HepG2 (cell line): Measurements from ENCODE around the gene DSG2. TPM values are rescaled to one million over a fixed set of nuclear protein-coding genes. Genes with fewer than 3 reads are reported as not detected.

Experiments
- BRCA1 ChIP-seq: sonication (generic); formaldehyde crosslinking; IDR thresholded peaks from 2 replicates; pipeline ENCODE4 v1.4.0; 2020; ENCODE audit warnings: missing genetic modification reagents
- DR1 ChIP-seq: sonication (generic); formaldehyde crosslinking; IDR thresholded peaks from 2 replicates; pipeline ENCODE4 v1.8.0; 2021; ENCODE audit warnings: mild to moderate bottlenecking, missing genetic modification reagents, inconsistent platforms
- HNF4A ChIP-seq: sonication (generic); formaldehyde crosslinking; IDR thresholded peaks from 2 replicates; pipeline ENCODE4 v1.4.0; 2020; ENCODE audit warnings: missing genetic modification reagents
- HNRNPL ChIP-seq: fragments of 200-400 bp; formaldehyde crosslinking; IDR thresholded peaks from 2 replicates; pipeline ENCODE4 v1.6.1; 2017; ENCODE audit warnings: mild to moderate bottlenecking, low read depth, low read length
- JUND ChIP-seq: sonication (generic); formaldehyde crosslinking; IDR thresholded peaks from 2 replicates; pipeline ENCODE4 v1.8.0; 2022; ENCODE audit warnings: mild to moderate bottlenecking, missing genetic modification reagents
- KDM6A ChIP-seq: IDR thresholded peaks from 2 replicates; pipeline ENCODE4 v1.6.1; 2016; ENCODE audit warnings: low read depth
- KLF6 ChIP-seq: IDR thresholded peaks from 2 replicates; pipeline ENCODE4 v1.8.0; 2016; ENCODE audit warnings: missing biosample characterization, missing genetic modification reagents
- SIN3B ChIP-seq: fragments of 150-350 bp; IDR thresholded peaks from 2 replicates; pipeline ENCODE4 v1.6.1; 2014; ENCODE audit warnings: low read length
- SMAD3 ChIP-seq: sonication (generic); formaldehyde crosslinking; IDR thresholded peaks from 2 replicates; pipeline ENCODE4 v1.4.0; 2020; ENCODE audit warnings: missing genetic modification reagents
- SMC3 ChIP-seq: IDR thresholded peaks from 2 replicates; pipeline ENCODE4 v1.6.1; 2011; ENCODE audit warnings: low read length, improper control_type of control experiment
- SNAPC2 ChIP-seq: sonication (generic); formaldehyde crosslinking; IDR thresholded peaks from 2 replicates; pipeline ENCODE4 v1.8.1; 2022; ENCODE audit warnings: mild to moderate bottlenecking, missing genetic modification reagents
- ZKSCAN5 ChIP-seq: sonication (generic); formaldehyde crosslinking; IDR thresholded peaks from 2 replicates; pipeline ENCODE4 v1.5.1; 2020; ENCODE audit warnings: mild to moderate bottlenecking, missing genetic modification reagents
- ZKSCAN8 ChIP-seq: IDR thresholded peaks from 2 replicates; pipeline ENCODE4 v1.6.1; 2016; ENCODE audit warnings: borderline replicate concordance, missing genetic modification reagents, missing compliant biosample characterization
- ZNF331 ChIP-seq: sonication (generic); formaldehyde crosslinking; IDR thresholded peaks from 2 replicates; pipeline ENCODE4 v1.4.0; 2020; ENCODE audit warnings: missing genetic modification reagents
- ZNF44 ChIP-seq: sonication (generic); formaldehyde crosslinking; IDR thresholded peaks from 2 replicates; pipeline ENCODE4 v1.5.1; 2020; ENCODE audit warnings: mild to moderate bottlenecking, missing genetic modification reagents
- ZNF496 ChIP-seq: sonication (generic); formaldehyde crosslinking; IDR thresholded peaks from 2 replicates; pipeline ENCODE4 v1.8.1; 2023; ENCODE audit warnings: mild to moderate bottlenecking, moderate library complexity, missing genetic modification reagents; ENCODE audit not compliant: insufficient replicate concordance
- ZNF557 ChIP-seq: sonication (generic); formaldehyde crosslinking; IDR thresholded peaks from 2 replicates; pipeline ENCODE4 v1.4.0; 2020; ENCODE audit warnings: missing genetic modification reagents
- ZNF615 ChIP-seq: sonication (generic); formaldehyde crosslinking; IDR thresholded peaks from 2 replicates; pipeline ENCODE4 v1.5.0; 2020; ENCODE audit warnings: mild to moderate bottlenecking, missing genetic modification reagents, borderline replicate concordance
- ZNF747 ChIP-seq: sonication (generic); formaldehyde crosslinking; IDR thresholded peaks from 2 replicates; pipeline ENCODE4 v1.8.1; 2023; ENCODE audit warnings: missing genetic modification reagents, mild to moderate bottlenecking, borderline replicate concordance
- ZNF766 ChIP-seq: sonication (generic); formaldehyde crosslinking; IDR thresholded peaks from 2 replicates; pipeline ENCODE4 v1.5.0; 2020; ENCODE audit warnings: missing genetic modification reagents, borderline replicate concordance
- ZNF879 ChIP-seq: sonication (generic); formaldehyde crosslinking; IDR thresholded peaks from 2 replicates; pipeline ENCODE4 v1.8.1; 2023; ENCODE audit warnings: missing genetic modification reagents
- polyA plus RNA-seq, 8 experiments: library from polyadenylated mRNA; depleted of rRNA in 3 of 8; stranded (reverse) in 7 of 8; unstranded in 1 of 8; fragments of >200 nt; fragmentation: Illumina TruSeq in 4 of 8; extraction: Trizol in 4 of 8; gene quantifications; 2 replicates each; pipeline versions ENCODE4 v1.2.1 to v1.2.3, GENCODE V29; 2011 to 2016; ENCODE audit warnings: low read depth in 4 of 8, missing spikeins in 1 of 8, mixed read lengths in 1 of 8; ENCODE audit not compliant: insufficient read depth in 1 of 8
- total RNA-seq, 5 experiments: library from RNA; depleted of rRNA; stranded (reverse); fragments of >200 nt; fragmentation: Illumina TruSeq; extraction: Trizol; gene quantifications; 2 replicates each; pipeline ENCODE4 v1.2.3, GENCODE V29; 2016; ENCODE audit warnings: low read depth in 1 of 5
- TF ChIP-seq, protein P1 (sequence below): sonication (generic); formaldehyde crosslinking; IDR thresholded peaks from 2 replicates; pipeline ENCODE4 v1.5.0; 2020; ENCODE audit warnings: mild to moderate bottlenecking, missing genetic modification reagents
- TF ChIP-seq, protein P2 (sequence below): sonication (generic); formaldehyde crosslinking; IDR thresholded peaks from 2 replicates; pipeline ENCODE4 v1.4.0; 2020; ENCODE audit warnings: missing genetic modification reagents, borderline replicate concordance
- TF ChIP-seq, protein P3 (sequence below): sonication (generic); formaldehyde crosslinking; IDR thresholded peaks from 2 replicates; pipeline ENCODE4 v1.4.0; 2020; ENCODE audit warnings: missing genetic modification reagents, borderline replicate concordance

Gene DSG2
- total and polyA plus RNA-seq, 2 of the 13 experiments (the other 11 are each of a cell fraction or from before 2014, with no cell fraction given), result 23.3 to 66.7 TPM

DNA sequence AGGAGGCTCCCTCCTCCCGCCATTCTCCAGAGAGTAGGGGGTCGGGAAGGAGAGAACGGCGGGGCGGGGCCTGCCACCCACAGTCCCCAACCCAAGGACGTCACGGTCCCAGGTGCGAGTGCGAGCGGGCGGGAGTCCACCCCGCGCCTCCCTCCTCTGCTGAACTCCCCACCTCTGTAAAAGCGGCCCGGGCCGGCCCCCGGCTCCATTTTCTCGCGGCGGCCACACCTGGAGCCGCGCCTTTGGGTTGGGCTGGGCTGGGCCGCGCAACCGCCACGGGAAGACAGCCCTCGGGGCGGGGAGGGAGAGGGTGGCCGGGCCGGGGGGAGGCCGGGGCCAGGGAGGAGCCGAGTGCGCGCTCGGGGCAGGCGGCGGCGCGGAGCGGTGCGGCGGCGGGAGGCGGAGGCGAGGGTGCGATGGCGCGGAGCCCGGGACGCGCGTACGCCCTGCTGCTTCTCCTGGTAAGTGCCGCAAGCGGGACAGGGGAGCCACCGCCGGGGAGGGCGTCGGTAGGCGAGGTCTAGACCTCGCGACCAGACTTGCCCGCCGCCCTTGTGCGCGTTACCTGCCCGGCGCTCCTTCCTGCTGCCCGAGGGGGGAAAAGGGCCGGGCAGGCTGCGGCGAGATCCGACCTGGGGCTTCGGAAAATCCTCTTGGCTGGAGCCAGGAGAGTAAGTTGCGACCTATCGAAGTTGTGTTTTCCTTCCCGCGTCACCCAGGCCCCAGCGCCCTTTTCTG is at the start of gene DSG2 (continued):
- TF ChIP-seq, protein P1, sequence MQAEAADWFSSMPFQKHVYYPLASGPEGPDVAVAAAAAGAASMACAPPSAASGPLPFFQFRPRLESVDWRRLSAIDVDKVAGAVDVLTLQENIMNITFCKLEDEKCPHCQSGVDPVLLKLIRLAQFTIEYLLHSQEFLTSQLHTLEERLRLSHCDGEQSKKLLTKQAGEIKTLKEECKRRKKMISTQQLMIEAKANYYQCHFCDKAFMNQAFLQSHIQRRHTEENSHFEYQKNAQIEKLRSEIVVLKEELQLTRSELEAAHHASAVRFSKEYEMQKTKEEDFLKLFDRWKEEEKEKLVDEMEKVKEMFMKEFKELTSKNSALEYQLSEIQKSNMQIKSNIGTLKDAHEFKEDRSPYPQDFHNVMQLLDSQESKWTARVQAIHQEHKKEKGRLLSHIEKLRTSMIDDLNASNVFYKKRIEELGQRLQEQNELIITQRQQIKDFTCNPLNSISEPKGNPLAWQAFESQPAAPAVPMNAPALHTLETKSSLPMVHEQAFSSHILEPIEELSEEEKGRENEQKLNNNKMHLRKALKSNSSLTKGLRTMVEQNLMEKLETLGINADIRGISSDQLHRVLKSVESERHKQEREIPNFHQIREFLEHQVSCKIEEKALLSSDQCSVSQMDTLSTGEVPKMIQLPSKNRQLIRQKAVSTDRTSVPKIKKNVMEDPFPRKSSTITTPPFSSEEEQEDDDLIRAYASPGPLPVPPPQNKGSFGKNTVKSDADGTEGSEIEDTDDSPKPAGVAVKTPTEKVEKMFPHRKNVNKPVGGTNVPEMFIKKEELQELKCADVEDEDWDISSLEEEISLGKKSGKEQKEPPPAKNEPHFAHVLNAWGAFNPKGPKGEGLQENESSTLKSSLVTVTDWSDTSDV (CRISPR knock-in tag), result no peak
- TF ChIP-seq KDM6A (no peak), ZNF747 (0 out of 2 replicates have a peak, but pooled peaks have one; percentile 40), HNRNPL (no peak), ZNF557 (CRISPR knock-in tag) (no peak), HNF4A (CRISPR knock-in tag) (no peak), ZNF615 (CRISPR knock-in tag) (no peak), ZNF44 (CRISPR knock-in tag) (no peak; the same call in 1 of the 2 replicates), ZNF766 (CRISPR knock-in tag) (no peak), SMAD3 (CRISPR knock-in tag) (no peak), ZKSCAN8 (CRISPR knock-in tag) (no peak), ZNF496 (CRISPR knock-in tag) (no peak), ZKSCAN5 (CRISPR knock-in tag) (no peak), KLF6 (CRISPR knock-in tag) (no peak; the same call in 1 of the 2 replicates), ZNF331 (CRISPR knock-in tag) (peak; percentile 34; the same call in 1 of the 2 replicates), BRCA1 (CRISPR knock-in tag) (no peak), ZNF879 (CRISPR knock-in tag) (no peak), JUND (CRISPR knock-in tag) (no peak), SIN3B (no peak), DR1 (CRISPR knock-in tag) (0 out of 2 replicates have a peak, but pooled peaks have one; percentile 14), SMC3 (no peak), SNAPC2 (CRISPR knock-in tag) (no peak)
- TF ChIP-seq, protein P2, sequence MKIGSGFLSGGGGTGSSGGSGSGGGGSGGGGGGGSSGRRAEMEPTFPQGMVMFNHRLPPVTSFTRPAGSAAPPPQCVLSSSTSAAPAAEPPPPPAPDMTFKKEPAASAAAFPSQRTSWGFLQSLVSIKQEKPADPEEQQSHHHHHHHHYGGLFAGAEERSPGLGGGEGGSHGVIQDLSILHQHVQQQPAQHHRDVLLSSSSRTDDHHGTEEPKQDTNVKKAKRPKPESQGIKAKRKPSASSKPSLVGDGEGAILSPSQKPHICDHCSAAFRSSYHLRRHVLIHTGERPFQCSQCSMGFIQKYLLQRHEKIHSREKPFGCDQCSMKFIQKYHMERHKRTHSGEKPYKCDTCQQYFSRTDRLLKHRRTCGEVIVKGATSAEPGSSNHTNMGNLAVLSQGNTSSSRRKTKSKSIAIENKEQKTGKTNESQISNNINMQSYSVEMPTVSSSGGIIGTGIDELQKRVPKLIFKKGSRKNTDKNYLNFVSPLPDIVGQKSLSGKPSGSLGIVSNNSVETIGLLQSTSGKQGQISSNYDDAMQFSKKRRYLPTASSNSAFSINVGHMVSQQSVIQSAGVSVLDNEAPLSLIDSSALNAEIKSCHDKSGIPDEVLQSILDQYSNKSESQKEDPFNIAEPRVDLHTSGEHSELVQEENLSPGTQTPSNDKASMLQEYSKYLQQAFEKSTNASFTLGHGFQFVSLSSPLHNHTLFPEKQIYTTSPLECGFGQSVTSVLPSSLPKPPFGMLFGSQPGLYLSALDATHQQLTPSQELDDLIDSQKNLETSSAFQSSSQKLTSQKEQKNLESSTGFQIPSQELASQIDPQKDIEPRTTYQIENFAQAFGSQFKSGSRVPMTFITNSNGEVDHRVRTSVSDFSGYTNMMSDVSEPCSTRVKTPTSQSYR (CRISPR knock-in tag), result 0 out of 2 replicates have a peak, but pooled peaks have one; percentile 1
- TF ChIP-seq, protein P3, sequence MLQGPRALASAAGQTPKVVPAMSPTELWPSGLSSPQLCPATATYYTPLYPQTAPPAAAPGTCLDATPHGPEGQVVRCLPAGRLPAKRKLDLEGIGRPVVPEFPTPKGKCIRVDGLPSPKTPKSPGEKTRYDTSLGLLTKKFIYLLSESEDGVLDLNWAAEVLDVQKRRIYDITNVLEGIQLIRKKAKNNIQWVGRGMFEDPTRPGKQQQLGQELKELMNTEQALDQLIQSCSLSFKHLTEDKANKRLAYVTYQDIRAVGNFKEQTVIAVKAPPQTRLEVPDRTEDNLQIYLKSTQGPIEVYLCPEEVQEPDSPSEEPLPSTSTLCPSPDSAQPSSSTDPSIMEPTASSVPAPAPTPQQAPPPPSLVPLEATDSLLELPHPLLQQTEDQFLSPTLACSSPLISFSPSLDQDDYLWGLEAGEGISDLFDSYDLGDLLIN, result no peak
